ENCODE results near the gene PAPOLA. TPM values are rescaled to one million over a fixed set of nuclear protein-coding genes. Genes with fewer than 3 reads are reported as not detected.
"Not testable (repeated sequence)": the region's sequence is repeated elsewhere in the genome, so short reads cannot be mapped to it uniquely, and the experiment has no call there.

The PAPOLA gene
- total RNA-seq, 4 donors from 2014 or later, result 171 to 234 (median 174) TPM

GRCh38 chr14:96464136-96464535 lies 38.0 kb upstream of the PAPOLA start:
- Histone ChIP-seq H3K4me1 (peaks cover 0 to 7% of the 10 kb centered on the region in 2 donors), H3K36me3 (no peaks in the 10 kb centered on the region), H3K9me3 (no peaks in the 10 kb centered on the region), H3K27me3 (no peaks in the 10 kb centered on the region), H3K4me3 (replicated peaks in 1 of 3) (no peak overlapping the region), H3K27ac (no peak overlapping the region)
- no peak for DNase-seq
- WGBS, 2 donors, result 94 to 95% methylated on average over 7 of the region's 7 CpGs
- TF ChIP-seq POLR2A (IDR thresholded peaks at IDR 0.05), result no peak
- no peak for TF ChIP-seq CTCF (IDR thresholded peaks at IDR 0.05)
- intact Hi-C loops (cut with DNase I), result no loop called here

- TF ChIP-seq POLR2A (IDR thresholded peaks at IDR 0.05) (no peak), CTCF (IDR thresholded peaks at IDR 0.05) (no peak)
- H3K4me3 ChIP-seq (replicated peaks in 1 of 3), result no peak overlapping the region
- intact Hi-C loops (cut with DNase I), result no loop called here
- H3K27me3 ChIP-seq, result no peaks in the 10 kb centered on the region
- H3K36me3 ChIP-seq, result no peaks in the 10 kb centered on the region
- no peaks in the 10 kb centered on the region for H3K9me3 ChIP-seq
- 86 to 88% methylated on average over 3 of the region's 3 CpGs for WGBS, 2 donors
- H3K4me1 ChIP-seq, result peaks cover 0 to 13% of the 10 kb centered on the region in 2 donors
- DNase-seq, result no peak
- no peak overlapping the region for H3K27ac ChIP-seq
These were observed 35.3 kb upstream of the PAPOLA start for GRCh38 chr14:96466918-96467317.

DNA sequence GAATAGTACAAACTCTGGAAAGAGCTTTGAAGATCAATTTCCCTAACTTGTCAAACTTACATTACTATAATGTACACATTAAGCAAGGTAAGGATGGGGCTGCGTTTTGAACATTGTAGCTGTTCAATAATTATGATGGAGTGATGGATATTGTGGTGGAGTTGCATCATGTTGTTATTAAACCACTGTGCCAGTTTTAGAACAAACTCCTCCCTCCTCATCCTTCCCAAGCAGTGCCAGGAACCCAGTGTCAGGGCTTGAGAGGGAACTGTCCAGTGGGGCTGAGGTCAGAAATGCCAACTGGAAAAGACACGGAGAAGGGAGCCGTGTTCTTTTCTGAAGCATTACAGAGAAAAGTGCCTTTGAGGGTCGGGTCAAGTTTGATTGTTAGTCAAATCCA lies 31.9 kb upstream of the PAPOLA start:
- intact Hi-C loops (cut with DNase I), result no loop called here
- no peak for DNase-seq
- WGBS, 2 donors, result 72 to 85% methylated on average over 4 of the region's 4 CpGs
- Histone ChIP-seq H3K9me3 (no peaks in the 10 kb centered on the region), H3K27me3 (no peaks in the 10 kb centered on the region), H3K4me1 (peaks cover 6 to 13% of the 10 kb centered on the region in 2 donors), H3K4me3 (replicated peaks in 1 of 3) (no peak overlapping the region), H3K27ac (no peak overlapping the region), H3K36me3 (no peaks in the 10 kb centered on the region)
- TF ChIP-seq POLR2A (IDR thresholded peaks at IDR 0.05) (no peak), CTCF (IDR thresholded peaks at IDR 0.05) (no peak)

GRCh38 chr14:96470967-96471366 lies 31.2 kb upstream of the PAPOLA start:
- H3K4me3 ChIP-seq (replicated peaks in 1 of 3); H3K36me3 ChIP-seq; DNase-seq; intact Hi-C loops (cut with DNase I); H3K27me3 ChIP-seq; H3K27ac ChIP-seq; H3K9me3 ChIP-seq: not testable (repeated sequence)
- WGBS, 2 donors, result 83 to 93% methylated on average over 4 of the region's 4 CpGs
- peaks cover 6 to 13% of the 10 kb centered on the region in 2 donors for H3K4me1 ChIP-seq

DNA sequence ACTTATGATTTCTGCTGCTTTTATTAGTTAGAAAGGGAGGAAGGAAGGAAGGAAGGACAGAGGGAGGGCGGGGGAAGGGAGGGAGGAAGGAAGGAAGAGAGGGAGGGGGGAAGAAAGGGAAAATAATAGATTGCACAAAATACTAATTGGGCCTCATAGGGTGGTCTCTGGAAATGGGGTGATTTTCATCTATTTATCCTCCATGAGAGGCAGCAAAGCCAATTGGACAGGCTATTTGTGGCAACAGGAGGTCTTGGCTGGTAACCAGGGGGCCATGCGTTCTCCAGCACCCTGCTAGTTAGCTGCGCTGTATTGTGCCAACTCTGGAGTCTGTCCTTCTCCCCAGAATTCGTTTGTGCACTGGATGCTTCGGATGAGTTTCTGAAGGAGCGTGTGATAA lies 24.1 kb upstream of the PAPOLA start:
- peaks cover 0 to 6% of the 10 kb centered on the region in 2 donors for H3K4me1 ChIP-seq
- H3K36me3 ChIP-seq, result no peaks in the 10 kb centered on the region
- H3K27ac ChIP-seq, result no peak overlapping the region
- intact Hi-C loops (cut with DNase I), result no loop called here
- no peaks in the 10 kb centered on the region for H3K9me3 ChIP-seq
- no peaks in the 10 kb centered on the region for H3K27me3 ChIP-seq
- WGBS, 2 donors, result 82 to 85% methylated on average over 6 of the region's 6 CpGs
- H3K4me3 ChIP-seq (replicated peaks in 1 of 3), result no peak overlapping the region
- DNase-seq, result no peak
- no peak for TF ChIP-seq CTCF (IDR thresholded peaks at IDR 0.05)
- TF ChIP-seq POLR2A (IDR thresholded peaks at IDR 0.05), result no peak

All from thyroid gland (tissue), 4 donors.